Ovary (tissue), 3 donors: Measurements from ENCODE around the gene LRP1-AS.

Source experiments
- CTCF ChIP-seq, 3 donors: fragments of 450-650 bp in 2 of 3; fragments of 200-600 bp in 1 of 3; IDR thresholded peaks; one replicate each; pipeline versions ENCODE4 v1.5.1 to v1.8.0; 2016 to 2022; ENCODE audit warnings: antibody characterized with exemption in 3 of 3, mild to moderate bottlenecking in 1 of 3
- POLR2A ChIP-seq: fragments of 450-650 bp; IDR thresholded peaks from one replicate; pipeline ENCODE4 v1.6.1; 2017; ENCODE audit warnings: antibody characterized with exemption, mild to moderate bottlenecking, moderate library complexity
- donor health status: DM: no; HTN: no; CAD: no.

DNA sequence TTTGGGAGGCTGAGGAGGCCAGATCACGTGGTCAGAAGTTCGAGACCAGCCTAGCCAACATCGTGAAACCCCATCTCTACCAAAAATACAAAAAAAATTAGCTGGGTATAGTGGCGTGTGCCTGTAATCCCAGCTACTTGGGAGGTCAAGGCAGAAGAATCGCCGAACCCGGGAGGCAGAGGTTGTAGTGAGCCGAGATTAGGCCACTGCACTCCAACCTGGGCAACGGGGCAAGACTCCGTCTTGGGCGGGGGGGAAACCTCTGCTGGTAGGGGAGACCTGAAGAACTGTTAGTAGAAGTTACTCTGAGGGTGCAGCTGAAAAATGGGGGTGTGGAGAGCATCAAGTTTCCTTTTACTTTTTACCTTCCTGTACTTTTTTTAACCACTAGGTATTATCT lies 21.4 kb downstream of the LRP1-AS start:
- no peak for TF ChIP-seq POLR2A
- no peak for TF ChIP-seq CTCF (IDR thresholded peaks at IDR 0.05)
